Measurements from ENCODE around the gene ARHGEF33. TPM values are rescaled to one million over a fixed set of nuclear protein-coding genes. Genes with fewer than 3 reads are reported as not detected.

Gene ARHGEF33
- total RNA-seq (1 to 10 TPM in 3 of 4 donors, under 1 TPM in 1; 0.99 to 2.2 (median 1.5) TPM), polyA plus RNA-seq (under 1 TPM in 1 of 3 donors, not detected in 2; 0.41 TPM)

GRCh38 chr2:38889575-38889974, at the start of gene ARHGEF33:
Gene ARHGEF33, plus strand, starts transcription at chr2:38889875. Its CDS starts 29,573 bp downstream, at chr2:38919448.
- 81 to 83% methylated on average over 3 of the region's 3 CpGs for WGBS, 2 donors
- no peak within 1 kb of the TSS for H3K27ac ChIP-seq
- TF ChIP-seq POLR2A (IDR thresholded peaks at IDR 0.05) (no peak), POLR2AphosphoS5 (IDR thresholded peaks at IDR 0.05) (no peak), EP300 (IDR thresholded peaks at IDR 0.05) (no peak)
- H3K9me3 ChIP-seq = no peaks in the 10 kb centered on the region
- intact Hi-C loops (cut with DNase I) = no loop called here
- H3K4me1 ChIP-seq = no peaks in the 10 kb centered on the region
- H3K27me3 ChIP-seq = no peaks in the 10 kb centered on the region
- DNase-seq = no peak
- no peak within 1 kb of the TSS for H3K4me3 ChIP-seq
- peaks cover 0 to 9% (median 0%) of the 10 kb centered on the region in 4 donors for H3K36me3 ChIP-seq

GRCh38 chr2:38850045-38850444, 39.6 kb upstream of the ARHGEF33 start:
- Histone ChIP-seq H3K36me3 (peaks cover 7 to 82% (median 15%) of the 10 kb centered on the region in 4 donors), H3K9me3 (no peaks in the 10 kb centered on the region), H3K27me3 (no peaks in the 10 kb centered on the region), H3K27ac (no peak overlapping the region), H3K4me1 (no peaks in the 10 kb centered on the region), H3K4me3 (no peak overlapping the region)
- no peak for DNase-seq
- 75 to 85% methylated on average over 3 of the region's 3 CpGs for WGBS, 2 donors
- intact Hi-C loops (cut with DNase I) = no loop called here
- no peak for TF ChIP-seq EP300 (IDR thresholded peaks at IDR 0.05)
- no peak for TF ChIP-seq POLR2A (IDR thresholded peaks at IDR 0.05)
- no peak for TF ChIP-seq POLR2AphosphoS5 (IDR thresholded peaks at IDR 0.05)

- no peak overlapping the region for H3K4me3 ChIP-seq
- H3K27ac ChIP-seq = no peak overlapping the region
- no peaks in the 10 kb centered on the region for H3K27me3 ChIP-seq
- H3K9me3 ChIP-seq = no peaks in the 10 kb centered on the region
- WGBS, 2 donors = 96 to 97% methylated on average over 1 of the region's 1 CpG
- TF ChIP-seq CTCF (IDR thresholded peaks at IDR 0.05) (no peak), POLR2AphosphoS5 (IDR thresholded peaks at IDR 0.05) (no peak), EP300 (IDR thresholded peaks at IDR 0.05) (no peak), POLR2A (IDR thresholded peaks at IDR 0.05) (no peak)
- H3K36me3 ChIP-seq = peaks cover 22 to 90% (median 23%) of the 10 kb centered on the region in 4 donors
- intact Hi-C loops (cut with DNase I) = no loop called here
- no peak for DNase-seq
- no peaks in the 10 kb centered on the region for H3K4me1 ChIP-seq
Observed at GRCh38 chr2:38856165-38856564, 33.5 kb upstream of the ARHGEF33 start.

GRCh38 chr2:38862476-38862875, 27.2 kb upstream of the ARHGEF33 start:
- H3K4me3 ChIP-seq = no peak overlapping the region
- H3K36me3 ChIP-seq = peaks cover 12 to 72% (median 23%) of the 10 kb centered on the region in 4 donors
- TF ChIP-seq POLR2AphosphoS5 (IDR thresholded peaks at IDR 0.05) = no peak
- intact Hi-C loops (cut with DNase I) = no loop called here
- H3K9me3 ChIP-seq = no peaks in the 10 kb centered on the region
- no peaks in the 10 kb centered on the region for H3K4me1 ChIP-seq
- DNase-seq = no peak
- no peak overlapping the region for H3K27ac ChIP-seq
- H3K27me3 ChIP-seq = no peaks in the 10 kb centered on the region

GRCh38 chr2:38863061-38863695, 26.5 kb upstream of the ARHGEF33 start:
- no peak overlapping the region for H3K4me3 ChIP-seq
- no peak overlapping the region for H3K27ac ChIP-seq
- no peak for TF ChIP-seq EP300 (IDR thresholded peaks at IDR 0.05)
- TF ChIP-seq POLR2A (IDR thresholded peaks at IDR 0.05) = no peak
- TF ChIP-seq CTCF (IDR thresholded peaks at IDR 0.05) = no peak
- TF ChIP-seq POLR2AphosphoS5 (IDR thresholded peaks at IDR 0.05) = no peak
- H3K36me3 ChIP-seq = peaks cover 11 to 70% (median 19%) of the 10 kb centered on the region in 4 donors
- DNase-seq = no peak
- no peaks in the 10 kb centered on the region for H3K9me3 ChIP-seq
- H3K4me1 ChIP-seq = no peaks in the 10 kb centered on the region
- no peaks in the 10 kb centered on the region for H3K27me3 ChIP-seq
- 73 to 76% methylated on average over 2 of the region's 2 CpGs for WGBS, 2 donors
- intact Hi-C loops (cut with DNase I) = no loop called here

GRCh38 chr2:38866773-38867443, 22.8 kb upstream of the ARHGEF33 start:
- WGBS, 2 donors = 92 to 95% methylated on average over 3 of the region's 3 CpGs
- intact Hi-C loops (cut with DNase I) = no loop called here
- Histone ChIP-seq H3K9me3 (no peaks in the 10 kb centered on the region), H3K27ac (no peak overlapping the region), H3K36me3 (peaks cover 0 to 33% (median 7%) of the 10 kb centered on the region in 4 donors), H3K27me3 (no peaks in the 10 kb centered on the region), H3K4me3 (no peak overlapping the region), H3K4me1 (no peaks in the 10 kb centered on the region)
- TF ChIP-seq POLR2AphosphoS5 (IDR thresholded peaks at IDR 0.05) (no peak), CTCF (IDR thresholded peaks at IDR 0.05) (no peak), EP300 (IDR thresholded peaks at IDR 0.05) (no peak), POLR2A (IDR thresholded peaks at IDR 0.05) (no peak)
- no peak for DNase-seq

Data from sigmoid colon (tissue), 7 donors.